Glomerular visceral epithelial cell (primary cell): ENCODE measurements around the gene CLSTN1.
A peak's percentile ranks its signal among the peaks of the same experiment; 100 is the strongest.

Experiments
- DNase-seq: peaks from one replicate; pipeline ENCODE4 v3.0.0-alpha.2; 2016; ENCODE audit errors: extremely low spot score

CLSTN1 gene

GRCh38 chr1:9730096-9730901 lies 93.5 kb downstream of the CLSTN1 start:
- no peak for DNase-seq

DNA sequence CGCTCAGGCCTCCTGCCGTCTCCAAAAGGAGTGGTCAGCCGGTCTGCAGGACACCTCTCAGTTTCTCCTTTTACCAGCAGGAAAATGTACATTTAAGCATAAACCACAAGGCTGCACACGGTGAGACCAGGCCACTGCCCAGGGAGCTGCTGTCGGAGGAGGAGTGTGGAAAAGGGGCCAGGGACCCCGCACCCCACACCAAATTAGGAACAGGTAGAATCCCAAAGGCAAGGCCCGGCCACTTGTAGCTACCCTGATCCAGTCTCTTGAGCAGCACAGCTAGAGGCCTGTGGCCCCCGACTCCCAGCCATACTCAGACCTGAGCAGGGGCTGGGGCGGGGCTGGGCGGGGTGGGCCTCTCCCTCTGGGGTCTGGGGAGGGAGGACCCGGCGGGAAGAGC lies 94.2 kb downstream of the CLSTN1 start:
- no peak for DNase-seq

DNA sequence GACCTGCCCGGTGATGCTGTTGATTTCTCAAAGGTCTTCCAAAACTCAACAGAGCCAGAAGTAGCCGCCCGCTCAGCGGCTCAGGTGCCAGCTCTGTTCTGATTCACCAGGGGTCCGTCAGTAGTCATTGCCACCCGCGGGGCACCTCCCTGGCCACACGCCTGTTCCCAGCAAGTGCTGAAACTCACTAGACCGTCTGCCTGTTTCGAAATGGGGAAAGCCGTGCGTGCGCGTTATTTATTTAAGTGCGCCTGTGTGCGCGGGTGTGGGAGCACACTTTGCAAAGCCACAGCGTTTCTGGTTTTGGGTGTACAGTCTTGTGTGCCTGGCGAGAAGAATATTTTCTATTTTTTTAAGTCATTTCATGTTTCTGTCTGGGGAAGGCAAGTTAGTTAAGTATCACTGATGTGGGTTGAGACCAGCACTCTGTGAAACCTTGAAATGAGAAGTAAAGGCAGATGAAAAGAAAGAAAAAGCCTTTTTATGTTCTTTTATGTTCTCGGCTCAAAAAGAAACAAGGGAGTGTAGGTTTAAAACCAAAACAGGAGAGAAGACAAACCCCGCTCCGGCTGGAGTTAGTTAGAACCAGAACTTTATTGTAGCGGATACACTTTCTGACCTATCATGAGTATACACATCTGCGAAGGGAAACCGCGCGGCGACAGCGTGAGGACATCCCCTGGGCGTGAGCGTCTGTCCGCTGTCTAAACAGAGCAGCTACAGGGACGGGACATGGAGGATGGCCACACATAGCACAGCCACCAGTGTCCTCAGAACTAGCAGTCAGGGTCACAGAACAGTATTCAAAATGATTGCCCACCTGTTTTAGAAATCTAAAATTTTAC lies 95.1 kb downstream of the CLSTN1 start:
- no peak for DNase-seq

GRCh38 chr1:9726905-9727595 lies 96.7 kb downstream of the CLSTN1 start:
- no peak for DNase-seq

- DNase-seq: no peak
These were observed 97.4 kb downstream of the CLSTN1 start for GRCh38 chr1:9726406-9726805.

GRCh38 chr1:9724706-9725476 lies 98.9 kb downstream of the CLSTN1 start:
- DNase-seq: peak; percentile 66

GRCh38 chr1:9723926-9724325 lies 99.8 kb downstream of the CLSTN1 start:
- no peak for DNase-seq

- DNase-seq: no peak
These were observed 100.5 kb downstream of the CLSTN1 start for GRCh38 chr1:9723068-9723805.

GRCh38 chr1:9722378-9722749 lies 101.4 kb downstream of the CLSTN1 start:
- no peak for DNase-seq

DNA sequence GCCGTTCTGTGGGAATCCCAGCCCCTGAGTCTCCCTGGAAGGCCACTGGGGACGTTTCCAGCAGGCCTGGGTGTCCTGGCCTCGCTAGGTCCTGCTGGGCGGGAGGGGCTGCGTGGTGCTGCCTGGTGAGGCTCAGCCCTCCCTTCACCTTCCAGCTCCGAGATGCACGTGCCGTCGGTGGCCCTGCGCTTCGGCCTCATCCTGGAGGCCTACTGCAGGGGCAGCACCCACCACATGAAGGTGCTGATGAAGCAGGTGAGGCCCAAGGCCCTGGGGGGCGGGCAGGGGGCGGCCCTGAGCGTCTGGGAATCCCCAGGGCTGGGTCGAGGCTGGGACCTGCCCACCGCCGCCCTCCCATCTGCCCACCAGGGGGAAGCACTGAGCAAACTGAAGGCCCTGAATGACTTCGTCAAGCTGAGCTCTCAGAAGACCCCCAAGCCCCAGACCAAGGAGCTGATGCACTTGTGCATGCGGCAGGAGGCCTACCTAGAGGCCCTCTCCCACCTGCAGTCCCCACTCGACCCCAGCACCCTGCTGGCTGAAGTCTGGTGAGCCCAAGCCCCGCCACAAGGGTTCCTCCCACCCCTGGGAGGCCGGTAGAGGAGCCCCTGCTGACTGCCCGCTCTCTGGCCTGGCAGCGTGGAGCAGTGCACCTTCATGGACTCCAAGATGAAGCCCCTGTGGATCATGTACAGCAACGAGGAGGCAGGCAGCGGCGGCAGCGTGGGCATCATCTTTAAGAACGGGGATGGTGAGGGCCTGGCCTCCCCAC lies 102.0 kb downstream of the CLSTN1 start:
- no peak for DNase-seq

DNA sequence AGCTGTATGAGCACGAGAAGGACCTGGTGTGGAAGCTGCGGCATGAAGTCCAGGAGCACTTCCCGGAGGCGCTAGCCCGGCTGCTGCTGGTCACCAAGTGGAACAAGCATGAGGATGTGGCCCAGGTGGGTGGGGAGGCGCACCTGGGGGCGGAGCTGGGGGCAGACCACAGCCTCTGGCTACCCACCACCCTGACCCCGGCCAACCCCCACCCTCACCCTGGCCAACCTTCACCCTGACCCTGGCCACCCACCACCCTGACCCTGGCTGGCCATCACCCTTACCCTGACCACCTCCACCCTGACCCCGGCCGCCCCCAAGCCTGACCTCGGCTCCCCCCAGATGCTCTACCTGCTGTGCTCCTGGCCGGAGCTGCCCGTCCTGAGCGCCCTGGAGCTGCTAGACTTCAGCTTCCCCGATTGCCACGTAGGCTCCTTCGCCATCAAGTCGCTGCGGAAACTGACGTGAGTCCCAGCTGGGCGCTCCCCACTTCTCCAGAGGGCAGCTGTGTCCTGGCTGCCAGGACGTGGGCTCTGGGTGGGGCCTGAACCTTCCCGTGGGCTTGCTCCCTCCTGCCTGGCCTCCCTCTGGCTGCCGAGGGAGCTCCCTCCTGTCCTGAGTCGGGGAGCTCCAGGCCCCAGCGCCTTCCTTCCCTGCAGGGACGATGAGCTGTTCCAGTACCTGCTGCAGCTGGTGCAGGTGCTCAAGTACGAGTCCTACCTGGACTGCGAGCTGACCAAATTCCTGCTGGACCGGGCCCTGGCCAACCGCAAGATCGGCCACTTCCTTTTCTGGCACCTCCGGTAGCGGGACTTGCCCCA lies 102.8 kb downstream of the CLSTN1 start:
- no peak for DNase-seq

DNA sequence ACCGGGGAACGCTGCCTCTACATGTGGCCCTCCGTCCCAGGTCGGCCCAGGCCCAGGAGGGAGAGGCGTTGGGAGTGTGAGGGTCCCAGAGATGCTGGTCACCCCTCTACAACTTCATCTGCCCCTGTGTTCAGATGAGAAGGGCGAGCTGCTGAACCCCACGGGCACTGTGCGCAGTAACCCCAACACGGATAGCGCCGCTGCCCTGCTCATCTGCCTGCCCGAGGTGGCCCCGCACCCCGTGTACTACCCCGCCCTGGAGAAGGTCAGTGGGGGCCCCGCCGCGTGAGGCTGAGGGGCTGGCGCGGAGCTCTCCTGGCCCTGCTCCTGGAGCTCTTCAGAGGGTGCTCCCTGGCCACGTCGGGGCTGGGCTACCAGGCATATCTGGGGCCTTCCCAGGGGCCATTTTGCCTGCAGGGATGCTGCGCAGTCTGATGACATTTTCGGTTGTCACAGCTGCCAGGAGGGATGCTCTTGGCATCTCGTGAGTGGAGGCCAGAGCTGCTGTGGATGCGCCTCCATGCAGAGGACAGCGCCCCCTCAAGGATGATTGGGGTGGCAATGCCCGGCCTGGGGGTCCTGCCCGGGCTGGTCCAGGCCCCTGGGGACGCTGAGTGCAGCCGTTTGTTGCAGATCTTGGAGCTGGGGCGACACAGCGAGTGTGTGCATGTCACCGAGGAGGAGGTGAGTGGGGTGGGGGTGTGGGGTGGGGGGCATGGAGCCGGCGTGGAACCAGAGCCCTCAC lies 103.6 kb downstream of the CLSTN1 start:
- no peak for DNase-seq

GRCh38 chr1:9718006-9718680 lies 105.6 kb downstream of the CLSTN1 start:
- no peak for DNase-seq

DNA sequence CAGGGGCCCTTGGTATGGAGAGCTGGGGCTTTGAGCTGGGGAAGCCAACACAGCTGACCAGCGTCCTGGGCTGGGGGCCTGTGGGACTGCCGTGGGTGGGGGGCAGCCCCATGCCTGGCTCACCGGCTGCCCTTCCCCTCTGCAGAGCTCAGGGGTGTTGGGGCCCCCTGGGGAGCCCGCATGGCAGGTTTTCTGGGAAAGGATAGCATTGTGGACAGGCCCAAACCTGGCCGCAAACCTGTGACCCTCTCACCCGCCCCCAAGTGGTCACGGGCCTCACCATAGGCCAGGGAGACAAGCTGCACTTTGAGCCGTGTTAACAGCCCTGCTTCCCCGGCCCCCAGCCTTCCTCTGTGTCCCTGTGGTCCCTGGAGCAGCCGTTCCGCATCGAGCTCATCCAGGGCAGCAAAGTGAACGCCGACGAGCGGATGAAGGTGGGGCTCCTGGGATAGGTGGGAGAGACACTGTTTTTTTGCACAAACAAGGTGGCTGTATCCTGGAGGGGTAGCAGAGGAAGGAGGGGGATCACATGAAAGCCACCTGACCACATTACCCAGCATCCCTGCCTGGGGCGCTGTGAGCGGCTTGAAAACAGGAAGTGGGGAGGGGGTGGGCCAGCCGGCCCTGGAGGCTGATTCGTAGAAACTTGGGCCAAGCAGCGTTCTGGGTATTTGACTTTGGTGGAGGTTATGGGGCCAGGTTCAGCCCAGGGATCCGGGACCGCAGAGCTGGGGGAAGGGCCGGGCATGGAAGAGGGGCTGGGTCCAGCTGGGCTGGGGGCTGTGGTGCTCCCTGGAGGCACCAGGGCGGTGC lies 106.4 kb downstream of the CLSTN1 start:
- no peak for DNase-seq

DNA sequence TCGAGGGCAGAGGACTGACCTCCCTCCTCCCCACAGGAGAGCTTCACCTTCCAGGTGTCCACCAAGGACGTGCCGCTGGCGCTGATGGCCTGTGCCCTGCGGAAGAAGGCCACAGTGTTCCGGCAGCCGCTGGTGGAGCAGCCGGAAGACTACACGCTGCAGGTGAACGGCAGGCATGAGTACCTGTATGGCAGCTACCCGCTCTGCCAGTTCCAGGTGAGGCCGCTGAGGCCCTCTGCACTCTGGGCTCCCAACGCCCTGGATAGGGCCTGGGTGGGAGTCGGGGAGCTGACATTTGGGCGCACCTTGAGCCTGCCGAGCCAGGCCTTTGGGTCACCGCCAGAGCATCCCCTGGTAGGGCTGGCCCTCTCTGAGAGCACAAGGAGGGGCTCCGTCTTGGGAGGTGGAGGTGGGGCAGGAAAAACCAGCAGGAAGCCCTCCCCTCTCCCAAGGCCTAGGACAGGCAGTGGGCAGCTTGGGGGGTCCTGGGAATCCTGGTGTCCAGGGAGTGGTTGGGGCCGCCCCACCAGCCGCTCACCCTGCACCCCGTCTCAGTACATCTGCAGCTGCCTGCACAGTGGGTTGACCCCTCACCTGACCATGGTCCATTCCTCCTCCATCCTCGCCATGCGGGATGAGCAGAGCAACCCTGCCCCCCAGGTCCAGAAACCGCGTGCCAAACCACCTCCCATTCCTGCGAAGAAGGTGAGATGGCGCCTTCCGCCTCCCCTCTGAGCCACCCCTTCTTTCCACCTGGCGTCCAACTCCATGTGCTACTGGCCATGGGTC lies 107.2 kb downstream of the CLSTN1 start:
- no peak for DNase-seq

DNA sequence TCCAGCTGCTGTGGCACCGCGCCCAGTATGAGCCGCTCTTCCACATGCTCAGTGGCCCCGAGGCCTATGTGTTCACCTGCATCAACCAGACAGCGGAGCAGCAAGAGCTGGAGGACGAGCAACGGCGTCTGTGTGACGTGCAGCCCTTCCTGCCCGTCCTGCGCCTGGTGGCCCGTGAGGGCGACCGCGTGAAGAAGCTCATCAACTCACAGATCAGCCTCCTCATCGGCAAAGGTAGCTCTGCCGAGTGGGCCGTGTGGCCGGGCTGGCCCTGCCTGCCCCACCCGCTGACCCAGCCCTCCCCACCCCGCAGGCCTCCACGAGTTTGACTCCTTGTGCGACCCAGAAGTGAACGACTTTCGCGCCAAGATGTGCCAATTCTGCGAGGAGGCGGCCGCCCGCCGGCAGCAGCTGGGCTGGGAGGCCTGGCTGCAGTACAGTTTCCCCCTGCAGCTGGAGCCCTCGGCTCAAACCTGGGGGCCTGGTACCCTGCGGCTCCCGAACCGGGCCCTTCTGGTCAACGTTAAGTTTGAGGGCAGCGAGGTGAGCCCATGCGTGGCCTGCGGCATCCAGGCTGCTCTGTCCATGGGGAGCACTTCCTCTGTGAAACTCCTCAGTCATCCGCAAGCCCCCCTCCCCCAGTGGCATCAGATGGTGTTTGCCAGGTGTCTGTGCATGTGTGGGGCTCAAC lies 108.1 kb downstream of the CLSTN1 start:
- DNase-seq: no peak
